MM.1S (cell line): ENCODE measurements around the gene ASMT.

Experiments used
- DNase-seq: peaks from one replicate; pipeline ENCODE4 v3.0.0-alpha.2; 2015
- H2AFZ ChIP-seq: fragments of 300-600 bp; sonication (generic); 2 replicates; pipeline ENCODE4 v1.6.0; 2016; ENCODE audit warnings: antibody characterized with exemption, low read length
- H3F3A ChIP-seq: fragments of 300-600 bp; sonication (generic); 2 replicates; pipeline ENCODE4 v1.6.1; 2016; ENCODE audit warnings: mild to moderate bottlenecking, antibody characterized with exemption, low read length, moderate library complexity, mixed read lengths; ENCODE audit not compliant: insufficient read depth
- H3K27ac ChIP-seq: fragments of 300-600 bp; sonication (generic); 2 replicates; pipeline ENCODE4 v1.5.1; 2016; ENCODE audit warnings: mild to moderate bottlenecking, low read length
- H3K27me3 ChIP-seq: fragments of 300-600 bp; sonication (generic); replicated peaks from 2 replicates; pipeline ENCODE4 v1.6.0; 2016; ENCODE audit warnings: low read length; ENCODE audit not compliant: insufficient read depth
- H3K36me3 ChIP-seq: fragments of 300-600 bp; sonication (generic); replicated peaks from 2 replicates; pipeline ENCODE4 v1.6.1; 2016; ENCODE audit warnings: mild to moderate bottlenecking, low read length, mixed read lengths; ENCODE audit not compliant: insufficient read depth
- H3K4me1 ChIP-seq: fragments of 300-600 bp; sonication (generic); 2 replicates; pipeline ENCODE4 v1.6.1; 2016; ENCODE audit warnings: low read length, mixed read lengths
- H3K4me2 ChIP-seq: fragments of 300-600 bp; sonication (generic); 2 replicates; pipeline ENCODE4 v1.6.0; 2016; ENCODE audit warnings: low read depth, low read length
- H3K4me3 ChIP-seq: fragments of 300-600 bp; sonication (generic); 2 replicates; pipeline ENCODE4 v1.5.1; 2016; ENCODE audit warnings: low read length, mixed read lengths
- H3K79me2 ChIP-seq: fragments of 300-600 bp; sonication (generic); 2 replicates; pipeline ENCODE4 v1.6.1; 2016; ENCODE audit warnings: mixed run types, low read length, mixed read lengths
- H3K9ac ChIP-seq: fragments of 300-600 bp; sonication (generic); 2 replicates; pipeline ENCODE4 v1.6.1; 2016; ENCODE audit warnings: low read length, mixed read lengths
- H3K9me2 ChIP-seq: fragments of 300-600 bp; sonication (generic); replicated peaks from 2 replicates; pipeline ENCODE4 v1.6.1; 2016; ENCODE audit warnings: mild to moderate bottlenecking, low read length, mixed read lengths; ENCODE audit not compliant: insufficient read depth
- H3K9me3 ChIP-seq: fragments of 300-600 bp; sonication (generic); replicated peaks from 2 replicates; pipeline ENCODE4 v1.6.1; 2016; ENCODE audit warnings: mild to moderate bottlenecking, low read length, mixed read lengths; ENCODE audit not compliant: insufficient read depth
- H4K20me1 ChIP-seq: fragments of 300-600 bp; sonication (generic); 2 replicates; pipeline ENCODE4 v1.6.1; 2016; ENCODE audit warnings: mild to moderate bottlenecking, low read length, moderate library complexity, mixed read lengths; ENCODE audit not compliant: insufficient read depth
- EZH2 ChIP-seq: fragments of 300-600 bp; sonication (generic); optimal IDR thresholded peaks from 2 replicates; pipeline ENCODE3; 2017; ENCODE audit warnings: low read depth, mild to moderate bottlenecking, antibody characterized with exemption, low read length, mixed read lengths
- EZH2phosphoT487 ChIP-seq: fragments of 300-600 bp; sonication (generic); IDR thresholded peaks from 2 replicates; pipeline ENCODE4 v1.6.1; 2018; ENCODE audit warnings: antibody characterized with exemption, low read length
- TF ChIP-seq, protein P1 (sequence below): fragments of 300-600 bp; sonication (generic); IDR thresholded peaks from 2 replicates; pipeline ENCODE4 v1.5.1; 2016; ENCODE audit warnings: antibody characterized with exemption, low read length, mixed read lengths

Gene ASMT

DNA sequence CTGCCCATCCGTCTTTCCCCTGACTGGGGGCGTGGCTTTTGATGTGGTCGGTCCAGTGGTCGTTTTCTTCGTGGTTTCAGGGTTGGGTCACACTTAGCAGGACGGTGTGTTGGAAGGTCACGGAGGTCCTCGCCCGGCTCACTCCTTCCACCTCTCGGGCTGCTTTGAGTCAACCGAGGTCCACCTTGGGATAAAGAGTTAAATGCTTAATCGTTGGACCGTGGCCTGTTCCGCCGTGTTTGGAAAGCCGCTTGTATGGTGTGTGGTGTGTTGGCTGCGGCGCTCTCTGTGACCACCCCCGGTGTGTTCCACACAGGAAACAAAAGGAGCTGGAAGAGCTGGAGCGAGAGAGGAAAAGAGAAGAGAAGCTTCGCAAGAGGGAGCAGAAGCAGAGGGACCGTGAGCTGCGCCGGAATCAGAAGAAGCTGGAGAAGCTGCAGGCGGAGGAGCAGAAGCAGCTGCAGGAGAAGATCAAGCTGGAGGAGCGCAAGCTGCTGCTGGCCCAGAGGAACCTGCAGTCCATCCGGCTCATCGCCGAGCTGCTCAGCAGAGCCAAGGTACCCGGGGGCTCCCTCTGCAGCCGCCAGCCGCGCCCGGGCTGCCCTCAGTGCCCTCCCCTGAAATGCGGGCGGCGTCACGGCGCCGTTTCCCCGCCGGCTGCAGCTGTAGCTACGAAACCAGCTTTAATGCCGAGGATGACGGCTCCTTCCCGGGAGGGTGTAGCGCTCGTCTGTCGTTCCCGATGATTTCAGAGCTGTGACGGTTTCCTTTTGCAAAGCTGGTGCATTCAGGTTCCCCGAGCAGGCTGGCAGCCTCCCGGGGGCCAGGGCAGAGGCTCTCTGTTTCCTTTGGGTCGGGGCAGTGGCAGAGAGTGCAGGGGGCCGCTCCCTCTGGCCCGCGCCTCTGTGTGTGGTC is 15.7 kb upstream of the ASMT start:
- Histone ChIP-seq H3K36me3 (peaks cover 5% of the 10 kb centered on the region; the same call in 1 of the 2 replicates), H3K27ac (no peak overlapping the region), H3F3A (no peaks in the 10 kb centered on the region), H3K4me3 (no peak overlapping the region), H2AFZ (no peak overlapping the region), H3K9ac (no peak overlapping the region), H3K79me2 (peaks cover 39% of the 10 kb centered on the region), H3K27me3 (no peaks in the 10 kb centered on the region), H3K4me1 (no peaks in the 10 kb centered on the region), H3K4me2 (no peak overlapping the region), H3K9me2 (no peaks in the 10 kb centered on the region), H3K9me3 (no peaks in the 10 kb centered on the region), H4K20me1 (no peaks in the 10 kb centered on the region)
- no peak for TF ChIP-seq EZH2
- TF ChIP-seq, protein P1, sequence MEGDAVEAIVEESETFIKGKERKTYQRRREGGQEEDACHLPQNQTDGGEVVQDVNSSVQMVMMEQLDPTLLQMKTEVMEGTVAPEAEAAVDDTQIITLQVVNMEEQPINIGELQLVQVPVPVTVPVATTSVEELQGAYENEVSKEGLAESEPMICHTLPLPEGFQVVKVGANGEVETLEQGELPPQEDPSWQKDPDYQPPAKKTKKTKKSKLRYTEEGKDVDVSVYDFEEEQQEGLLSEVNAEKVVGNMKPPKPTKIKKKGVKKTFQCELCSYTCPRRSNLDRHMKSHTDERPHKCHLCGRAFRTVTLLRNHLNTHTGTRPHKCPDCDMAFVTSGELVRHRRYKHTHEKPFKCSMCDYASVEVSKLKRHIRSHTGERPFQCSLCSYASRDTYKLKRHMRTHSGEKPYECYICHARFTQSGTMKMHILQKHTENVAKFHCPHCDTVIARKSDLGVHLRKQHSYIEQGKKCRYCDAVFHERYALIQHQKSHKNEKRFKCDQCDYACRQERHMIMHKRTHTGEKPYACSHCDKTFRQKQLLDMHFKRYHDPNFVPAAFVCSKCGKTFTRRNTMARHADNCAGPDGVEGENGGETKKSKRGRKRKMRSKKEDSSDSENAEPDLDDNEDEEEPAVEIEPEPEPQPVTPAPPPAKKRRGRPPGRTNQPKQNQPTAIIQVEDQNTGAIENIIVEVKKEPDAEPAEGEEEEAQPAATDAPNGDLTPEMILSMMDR, result no peak
- no peak for TF ChIP-seq EZH2phosphoT487
- DNase-seq, result no peak

DNA sequence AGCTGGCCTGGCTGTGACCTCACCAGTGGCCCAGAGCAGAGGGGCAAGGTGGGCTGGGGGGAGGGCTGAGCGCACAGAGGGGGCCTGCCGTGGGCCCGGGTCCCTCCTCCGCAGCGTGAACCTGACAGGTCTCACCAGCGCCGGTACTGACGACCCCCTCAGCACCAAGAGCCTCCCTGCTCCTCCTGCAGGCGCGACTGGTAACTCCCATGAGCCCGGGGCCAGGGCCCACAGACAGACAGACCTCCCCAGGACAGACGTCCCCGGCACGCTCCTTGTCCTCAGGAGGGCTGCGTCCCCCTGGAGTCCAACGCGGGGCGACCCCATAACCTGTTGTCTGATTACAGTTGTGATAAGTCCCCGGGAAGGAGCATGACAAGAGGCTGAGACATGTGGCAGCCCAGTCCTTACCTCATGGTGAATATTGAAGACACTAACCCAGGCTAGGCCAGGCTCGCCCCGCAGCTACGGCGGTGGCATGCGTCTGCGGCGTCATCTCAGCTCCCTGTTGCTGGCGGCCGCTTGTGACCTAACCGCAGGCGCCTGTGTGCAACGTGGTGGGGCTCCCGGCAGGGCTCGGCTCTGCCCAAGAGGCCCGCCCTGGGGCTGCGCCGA is 15.0 kb upstream of the ASMT start:
- H3K79me2 ChIP-seq, result peaks cover 32% of the 10 kb centered on the region
- no peaks in the 10 kb centered on the region for H3K27me3 ChIP-seq
- no peaks in the 10 kb centered on the region for H4K20me1 ChIP-seq
- H3K4me1 ChIP-seq, result no peaks in the 10 kb centered on the region
- no peaks in the 10 kb centered on the region for H3K9me2 ChIP-seq
- H3K36me3 ChIP-seq, result peaks cover 2% of the 10 kb centered on the region; the same call in 1 of the 2 replicates
- DNase-seq, result no peak
- no peaks in the 10 kb centered on the region for H3K9me3 ChIP-seq
- no peak overlapping the region for H3K4me3 ChIP-seq
- TF ChIP-seq, protein P1, result no peak
- no peak for TF ChIP-seq EZH2
- TF ChIP-seq EZH2phosphoT487, result no peak
- H3K9ac ChIP-seq, result no peak overlapping the region
- no peaks in the 10 kb centered on the region for H3F3A ChIP-seq
- no peak overlapping the region for H2AFZ ChIP-seq
- H3K4me2 ChIP-seq, result no peak overlapping the region
- no peak overlapping the region for H3K27ac ChIP-seq

DNA sequence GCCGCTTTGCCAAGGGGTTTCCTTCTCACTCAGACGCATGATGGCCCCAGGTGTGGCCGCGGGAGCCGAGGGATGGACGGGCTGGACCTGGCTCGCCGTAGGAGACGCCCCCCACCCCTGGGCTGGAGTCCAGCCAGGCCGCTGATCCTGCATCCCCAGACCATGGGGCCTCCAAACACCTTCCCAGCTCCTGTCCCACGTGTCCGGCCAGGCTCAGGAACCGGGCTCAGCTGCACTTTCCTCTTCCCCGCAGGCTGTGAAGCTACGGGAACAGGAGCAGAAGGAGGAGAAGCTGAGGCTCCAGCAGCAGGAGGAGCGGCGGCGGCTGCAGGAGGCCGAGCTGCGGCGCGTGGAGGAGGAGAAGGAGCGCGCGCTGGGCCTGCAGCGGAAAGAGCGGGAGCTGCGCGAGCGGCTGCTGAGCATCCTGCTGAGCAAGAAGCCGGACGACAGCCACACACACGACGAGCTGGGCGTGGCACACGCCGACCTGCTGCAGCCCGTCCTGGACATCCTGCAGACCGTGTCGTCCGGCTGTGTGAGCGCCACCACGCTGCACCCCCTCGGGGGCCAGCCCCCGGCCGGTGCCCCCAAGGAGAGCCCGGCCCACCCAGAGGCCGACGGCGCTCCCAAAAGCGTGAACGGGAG is 14.3 kb upstream of the ASMT start:
- no peak overlapping the region for H3K4me2 ChIP-seq
- H4K20me1 ChIP-seq, result no peaks in the 10 kb centered on the region
- H3K36me3 ChIP-seq, result no peaks in the 10 kb centered on the region; the same call in 1 of the 2 replicates
- H3K79me2 ChIP-seq, result peaks cover 25% of the 10 kb centered on the region
- no peak overlapping the region for H2AFZ ChIP-seq
- H3F3A ChIP-seq, result no peaks in the 10 kb centered on the region
- no peak overlapping the region for H3K4me3 ChIP-seq
- no peak overlapping the region for H3K27ac ChIP-seq
- no peak overlapping the region for H3K9ac ChIP-seq
- no peaks in the 10 kb centered on the region for H3K27me3 ChIP-seq
- TF ChIP-seq EZH2phosphoT487 (no peak), EZH2 (no peak)
- TF ChIP-seq, protein P1, result no peak
- no peaks in the 10 kb centered on the region for H3K4me1 ChIP-seq
- DNase-seq, result no peak
- H3K9me2 ChIP-seq, result no peaks in the 10 kb centered on the region
- no peaks in the 10 kb centered on the region for H3K9me3 ChIP-seq
